SK-N-SH (cell line): Measurements from ENCODE around the gene MYCBPAP. TPM values are rescaled to one million over a fixed set of nuclear protein-coding genes. Genes with fewer than 3 reads are reported as not detected.

Source experiments
- CTCF ChIA-PET: fragments of 300-600, 350-600 bp; formaldehyde crosslinking; extraction: SDS; loops from one replicate; lab custom pipeline; 2021; lab: Yijun Ruan, JAX
- POLR2A ChIA-PET: fragments of 350-600 bp; sonication (Branson Sonifier 250); formaldehyde crosslinking; extraction: SDS; loops from one replicate; lab custom pipeline; 2020; ENCODE audit warnings: antibody characterized with exemption, inconsistent platforms; lab: Yijun Ruan, JAX
- DNase-seq: peaks from one replicate; pipeline ENCODE4 v3.0.0; 2012
- H2AFZ ChIP-seq: fragments of 200-600 bp; sonication (generic); 2 replicates; pipeline ENCODE4 v1.8.1; 2016; ENCODE audit warnings: antibody characterized with exemption, mild to moderate bottlenecking, low read depth
- H3F3A ChIP-seq: fragments of 200-600 bp; sonication (generic); replicated peaks from 2 replicates; pipeline ENCODE3; 2016; ENCODE audit warnings: antibody characterized with exemption, mild to moderate bottlenecking; ENCODE audit not compliant: insufficient read depth
- H3K27ac ChIP-seq, 2 experiments: fragments of 200-500 bp in 1 of 2; fragments of 200-600 bp in 1 of 2; sonication (Bioruptor generic) in 1 of 2; sonication (generic), shearing (Covaris generic) in 1 of 2; 2 replicates each; pipeline versions ENCODE4 v1.5.1 to v1.6.1; 2014 to 2016; ENCODE audit warnings: low read depth in 2 of 2, inconsistent platforms in 1 of 2, low read length in 1 of 2, mild to moderate bottlenecking in 1 of 2, mixed read lengths in 1 of 2
- H3K27me3 ChIP-seq: fragments of 200-600 bp; sonication (generic), shearing (Covaris generic); 2 replicates; pipeline ENCODE4 v1.6.1; 2016; ENCODE audit warnings: mixed run types; ENCODE audit not compliant: insufficient read depth
- H3K36me3 ChIP-seq, 2 experiments: fragments of 200-500 bp in 1 of 2; fragments of 200-600 bp in 1 of 2; sonication (Bioruptor generic) in 1 of 2; sonication (generic) in 1 of 2; replicated peaks in 1 of 2; 2 replicates each; pipeline versions ENCODE3 to v1.5.1; 2014 to 2016; ENCODE audit warnings: low read length in 1 of 2, mild to moderate bottlenecking in 1 of 2; ENCODE audit not compliant: insufficient read depth in 2 of 2, control insufficient read depth in 1 of 2
- H3K4me1 ChIP-seq, 2 experiments: fragments of 200-500 bp in 1 of 2; fragments of 200-600 bp in 1 of 2; sonication (Bioruptor generic) in 1 of 2; sonication (generic), shearing (Covaris generic) in 1 of 2; 2 replicates each; pipeline versions ENCODE4 v1.5.1 to v1.6.1; 2014 to 2016; ENCODE audit warnings: low read depth in 1 of 2, low read length in 1 of 2, mixed run types in 1 of 2; ENCODE audit not compliant: insufficient read depth in 2 of 2, control insufficient read depth in 1 of 2
- H3K4me2 ChIP-seq: fragments of 200-600 bp; sonication (generic), shearing (Covaris generic); 2 replicates; pipeline ENCODE4 v1.6.1; 2017; ENCODE audit warnings: mixed run types
- H3K4me3 ChIP-seq, 2 experiments: fragments of 200-500 bp in 1 of 2; fragments of 200-600 bp in 1 of 2; sonication (Bioruptor generic) in 1 of 2; sonication (generic), shearing (Covaris generic) in 1 of 2; 2 replicates each; pipeline versions ENCODE4 v1.5.1 to v1.8.1; 2014 to 2016; ENCODE audit warnings: low read depth in 2 of 2, inconsistent platforms in 1 of 2, low read length in 1 of 2, mild to moderate bottlenecking in 1 of 2, mixed read lengths in 1 of 2, moderate library complexity in 1 of 2
- H3K79me2 ChIP-seq: fragments of 200-600 bp; sonication (generic); 2 replicates; pipeline ENCODE4 v1.8.1; 2017; ENCODE audit warnings: mild to moderate bottlenecking; ENCODE audit not compliant: insufficient read depth
- H3K9ac ChIP-seq: fragments of 200-600 bp; sonication (generic); 2 replicates; pipeline ENCODE4 v1.6.1; 2017; ENCODE audit warnings: mixed run types
- H3K9me2 ChIP-seq: fragments of 200-600 bp; sonication (generic); 2 replicates; pipeline ENCODE4 v1.6.1; 2017; ENCODE audit warnings: mixed run types
- H3K9me3 ChIP-seq: fragments of 200-600 bp; sonication (generic); 2 replicates; pipeline ENCODE4 v1.6.1; 2017; ENCODE audit warnings: mixed run types, mild to moderate bottlenecking, moderate library complexity
- H4K20me1 ChIP-seq: fragments of 200-600 bp; sonication (generic); 2 replicates; pipeline ENCODE4 v1.6.1; 2017; ENCODE audit warnings: mild to moderate bottlenecking, mixed run types; ENCODE audit not compliant: insufficient read depth
- CHD2 ChIP-seq: fragments of 150-350 bp; IDR thresholded peaks from 2 replicates; pipeline ENCODE4 v1.6.1; 2018; ENCODE audit warnings: low read length; ENCODE audit not compliant: partially characterized antibody
- ELF1 ChIP-seq: IDR thresholded peaks from 2 replicates; pipeline ENCODE4 v1.4.0; 2012
- EP300 ChIP-seq, 2 experiments: IDR thresholded peaks; 2 replicates each; pipeline versions ENCODE4 v1.4.0 to v1.6.1; 2012; ENCODE audit warnings: borderline replicate concordance in 1 of 2, low read depth in 1 of 2, low read length in 1 of 2
- EZH2phosphoT487 ChIP-seq: fragments of 200-600 bp; sonication (generic); IDR thresholded peaks from 2 replicates; pipeline ENCODE4 v1.6.1; 2017; ENCODE audit warnings: low read depth, mixed run types, mild to moderate bottlenecking, antibody characterized with exemption, moderate library complexity, borderline replicate concordance
- FOSL2 ChIP-seq: IDR thresholded peaks from 2 replicates; pipeline ENCODE4 v1.4.0; 2012; ENCODE audit warnings: low read depth, mild to moderate bottlenecking, moderate library complexity, borderline replicate concordance
- FOXM1 ChIP-seq: IDR thresholded peaks from 2 replicates; pipeline ENCODE4 v1.4.0; 2012; ENCODE audit warnings: low read depth, mild to moderate bottlenecking
- GATA2 ChIP-seq: sonication (generic); formaldehyde crosslinking; IDR thresholded peaks from 2 replicates; pipeline ENCODE4 v1.5.0; 2020; ENCODE audit warnings: mild to moderate bottlenecking, missing genetic modification reagents
- JUND ChIP-seq: IDR thresholded peaks from 2 replicates; pipeline ENCODE4 v1.4.0; 2012
- MAX ChIP-seq: IDR thresholded peaks from 2 replicates; pipeline ENCODE4 v1.4.0; 2012; ENCODE audit warnings: low read depth
- MEF2A ChIP-seq: IDR thresholded peaks from 2 replicates; pipeline ENCODE4 v1.4.0; 2012; ENCODE audit warnings: low read depth, borderline replicate concordance
- RAD21 ChIP-seq: IDR thresholded peaks from 2 replicates; pipeline ENCODE4 v1.6.1; 2012; ENCODE audit warnings: mild to moderate bottlenecking, low read length
- REST ChIP-seq: IDR thresholded peaks from 2 replicates; pipeline ENCODE4 v1.6.1; 2012; ENCODE audit warnings: mild to moderate bottlenecking, low read depth, low read length, moderate library complexity
- RFX5 ChIP-seq: IDR thresholded peaks from 2 replicates; pipeline ENCODE4 v1.6.1; 2012; ENCODE audit warnings: mild to moderate bottlenecking, improper control_type of control experiment, low read length
- SMC3 ChIP-seq: IDR thresholded peaks from 2 replicates; pipeline ENCODE4 v1.6.1; 2012; ENCODE audit warnings: low read depth, low read length, improper control_type of control experiment
- TCF12 ChIP-seq: IDR thresholded peaks from 2 replicates; pipeline ENCODE4 v1.4.0; 2012
- USF2 ChIP-seq: fragments of 150-350 bp; IDR thresholded peaks from 2 replicates; pipeline ENCODE4 v1.6.1; 2017; ENCODE audit warnings: antibody characterized with exemption, low read length, low read depth, borderline replicate concordance
- YY1 ChIP-seq: IDR thresholded peaks from 2 replicates; pipeline ENCODE4 v1.4.0; 2012; ENCODE audit warnings: low read depth, mild to moderate bottlenecking
- polyA plus RNA-seq, 3 experiments: library from polyadenylated mRNA; depleted of rRNA; stranded (reverse); fragments of >200 nt; gene quantifications; 2 replicates each; pipeline ENCODE4 v1.2.3, GENCODE V29; 2012
- TF ChIP-seq, protein P1 (sequence below): IDR thresholded peaks from 2 replicates; pipeline ENCODE4 v1.4.0; 2012; ENCODE audit warnings: low read depth, borderline replicate concordance
- TF ChIP-seq, protein P2 (sequence below): IDR thresholded peaks from 2 replicates; pipeline ENCODE4; 2012

Gene MYCBPAP
- polyA plus RNA-seq, 1 of the 3 experiments (the other 2 are of a cell fraction), result 2.4 TPM

DNA sequence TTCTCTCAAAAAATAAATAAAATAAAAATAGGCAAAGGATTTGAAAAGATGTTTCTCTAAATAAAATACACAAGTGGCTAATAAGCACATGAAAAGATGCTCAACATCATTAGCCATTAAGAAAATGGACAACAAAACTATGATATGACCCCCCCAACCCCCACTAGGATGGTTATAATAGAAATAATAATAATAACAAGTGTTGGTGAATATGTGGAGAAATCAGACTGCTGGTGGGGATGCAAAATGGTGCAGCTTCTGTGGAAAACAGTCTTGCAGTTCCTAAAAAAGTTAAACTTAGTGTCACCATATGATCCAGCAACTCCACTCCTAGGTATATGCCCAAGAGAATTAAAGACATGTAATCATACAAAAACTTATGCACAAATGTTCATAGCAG is 9.0 kb upstream of the MYCBPAP start:
- TF ChIP-seq RFX5, result no peak
- TF ChIP-seq REST, result no peak
- no peak for TF ChIP-seq GATA2
- TF ChIP-seq, protein P1, sequence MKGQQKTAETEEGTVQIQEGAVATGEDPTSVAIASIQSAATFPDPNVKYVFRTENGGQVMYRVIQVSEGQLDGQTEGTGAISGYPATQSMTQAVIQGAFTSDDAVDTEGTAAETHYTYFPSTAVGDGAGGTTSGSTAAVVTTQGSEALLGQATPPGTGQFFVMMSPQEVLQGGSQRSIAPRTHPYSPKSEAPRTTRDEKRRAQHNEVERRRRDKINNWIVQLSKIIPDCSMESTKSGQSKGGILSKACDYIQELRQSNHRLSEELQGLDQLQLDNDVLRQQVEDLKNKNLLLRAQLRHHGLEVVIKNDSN, result no peak
- TF ChIP-seq MAX, result no peak
- no peak for TF ChIP-seq ELF1
- TF ChIP-seq FOXM1, result no peak
- no peak for TF ChIP-seq TCF12
- TF ChIP-seq USF2, result no peak
- no peak for TF ChIP-seq YY1
- no peak for TF ChIP-seq FOSL2
- TF ChIP-seq EP300 (IDR thresholded peaks at IDR 0.05; ENCODE audit: borderline replicate concordance in 1 of 2, low read depth in 1 of 2, low read length in 1 of 2), result no peak
- no peak for TF ChIP-seq JUND
- no peak for TF ChIP-seq RAD21
- TF ChIP-seq, protein P2, sequence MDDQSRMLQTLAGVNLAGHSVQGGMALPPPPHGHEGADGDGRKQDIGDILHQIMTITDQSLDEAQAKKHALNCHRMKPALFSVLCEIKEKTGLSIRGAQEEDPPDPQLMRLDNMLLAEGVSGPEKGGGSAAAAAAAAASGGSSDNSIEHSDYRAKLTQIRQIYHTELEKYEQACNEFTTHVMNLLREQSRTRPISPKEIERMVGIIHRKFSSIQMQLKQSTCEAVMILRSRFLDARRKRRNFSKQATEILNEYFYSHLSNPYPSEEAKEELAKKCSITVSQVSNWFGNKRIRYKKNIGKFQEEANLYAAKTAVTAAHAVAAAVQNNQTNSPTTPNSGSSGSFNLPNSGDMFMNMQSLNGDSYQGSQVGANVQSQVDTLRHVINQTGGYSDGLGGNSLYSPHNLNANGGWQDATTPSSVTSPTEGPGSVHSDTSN, result no peak
- TF ChIP-seq MEF2A, result no peak
- no peak for TF ChIP-seq CHD2
- TF ChIP-seq EZH2phosphoT487, result no peak
- no peak for TF ChIP-seq SMC3
- TF ChIP-seq, all 33 proteins: peak for 0
- Histone ChIP-seq H3K4me1 (no peaks in the 10 kb centered on the region), H3K27me3 (no peaks in the 10 kb centered on the region), H4K20me1 (no peaks in the 10 kb centered on the region), H3K9me3 (no peaks in the 10 kb centered on the region), H3K4me3 (no peak overlapping the region), H3K79me2 (no peaks in the 10 kb centered on the region), H3K36me3 (no peaks in the 10 kb centered on the region), H3K4me2 (no peak overlapping the region), H3K9ac (no peak overlapping the region), H2AFZ (no peak overlapping the region), H3K9me2 (no peaks in the 10 kb centered on the region), H3K27ac (no peak overlapping the region), H3F3A (peaks cover 10% of the 10 kb centered on the region)
- ChIA-PET CTCF (interaction anchor here (1.3 to 13.3 kb wide), 3 partner anchors 14 to 196 kb away, joined by 4 to 183 read pairs (median 4); partner anchors contain the start of gene SPATA20), POLR2A (no interaction called here)
- DNase-seq, result no peak
